ENCODE results near the gene SGCD. TPM values are rescaled to one million over a fixed set of nuclear protein-coding genes. Genes with fewer than 3 reads are reported as not detected.
"Not testable (repeated sequence)": the region's sequence is repeated elsewhere in the genome, so short reads cannot be mapped to it uniquely, and the experiment has no call there.

SGCD gene
- total RNA-seq, 1 donor from 2014 or later = 76.9 TPM

DNA sequence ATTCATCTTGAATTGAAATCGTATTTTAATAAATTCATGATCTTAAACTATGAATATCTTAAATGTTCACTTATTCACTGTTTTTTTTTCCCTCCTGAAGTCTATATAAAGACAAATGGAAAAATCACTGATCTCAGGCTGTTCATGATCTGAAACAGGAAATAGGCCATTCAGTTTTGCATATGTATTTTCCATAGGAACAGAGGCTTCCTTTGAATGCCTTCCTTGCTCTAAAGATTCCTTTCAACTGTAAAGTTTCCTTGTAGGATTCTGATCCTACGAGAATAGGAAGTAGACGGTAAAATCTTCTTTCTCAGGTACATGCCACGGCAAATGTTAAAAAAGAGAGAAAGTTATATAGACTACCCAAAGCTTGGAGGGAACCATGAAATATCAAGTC is 328.8 kb downstream of the SGCD start:
- intact Hi-C loops (cut with micrococcal nuclease) = no loop called here
- ATAC-seq (no peak), DNase-seq (no peak)

DNA sequence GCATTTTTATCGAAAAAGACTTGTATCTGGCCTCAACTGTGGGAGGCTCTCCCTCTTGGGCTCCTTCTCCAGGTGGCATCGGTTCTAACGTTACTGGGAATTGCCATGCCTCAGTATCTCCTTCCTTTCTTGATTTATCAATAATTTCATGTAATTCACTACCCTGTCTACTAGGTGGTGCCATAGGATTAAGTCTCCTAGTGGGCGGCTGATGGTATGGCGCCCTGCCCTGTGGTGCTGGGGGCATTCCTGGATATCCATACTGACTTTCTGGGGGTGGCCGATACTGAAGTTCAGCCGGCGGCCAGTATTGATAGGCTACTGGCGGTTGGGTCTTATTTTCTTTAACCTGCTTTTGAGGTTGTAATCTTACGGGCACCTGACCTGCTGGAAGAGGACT is 337.9 kb downstream of the SGCD start:
- intact Hi-C loops (cut with micrococcal nuclease); ATAC-seq; DNase-seq: not testable (repeated sequence)

DNA sequence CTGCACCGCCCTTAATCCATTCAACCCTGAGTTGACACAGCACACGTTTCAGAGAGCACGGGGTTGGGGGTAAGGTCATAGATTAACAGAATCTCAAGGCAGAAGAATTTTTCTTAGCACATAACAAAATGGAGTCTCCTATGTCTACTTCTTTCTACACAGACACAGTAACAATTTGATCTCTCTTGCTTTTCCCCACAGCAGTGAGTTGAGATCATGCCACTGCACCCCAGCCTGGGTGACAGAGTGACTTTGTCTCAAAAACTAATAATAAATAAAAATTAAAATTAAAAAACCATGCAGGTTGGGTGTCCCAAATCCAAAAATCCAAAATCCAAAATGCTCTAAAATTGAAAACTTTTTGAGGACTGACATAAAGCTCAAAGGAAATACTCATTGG is 339.7 kb downstream of the SGCD start:
- intact Hi-C loops (cut with micrococcal nuclease); DNase-seq; ATAC-seq: not testable (repeated sequence)

DNA sequence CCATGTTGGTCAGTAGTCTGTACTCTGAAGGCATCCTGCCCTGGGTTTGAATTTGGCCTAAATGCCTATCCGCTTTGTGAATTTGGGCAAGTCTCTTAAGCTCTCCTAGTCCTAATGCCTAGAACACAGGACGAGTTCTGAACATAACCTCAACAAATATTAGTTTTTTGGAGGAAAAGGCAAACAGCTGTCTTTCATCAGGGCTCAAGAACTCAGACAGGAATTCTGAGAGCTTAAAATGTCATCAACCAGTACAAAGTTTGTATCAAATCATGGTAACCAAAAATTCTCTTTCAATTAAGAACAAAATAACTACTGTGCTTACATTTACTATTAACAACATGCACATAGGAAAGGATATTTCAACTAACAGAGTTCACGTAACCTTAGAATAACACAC is 340.7 kb downstream of the SGCD start:
- DNase-seq = no peak
- intact Hi-C loops (cut with micrococcal nuclease) = no loop called here
- ATAC-seq = no peak

DNA sequence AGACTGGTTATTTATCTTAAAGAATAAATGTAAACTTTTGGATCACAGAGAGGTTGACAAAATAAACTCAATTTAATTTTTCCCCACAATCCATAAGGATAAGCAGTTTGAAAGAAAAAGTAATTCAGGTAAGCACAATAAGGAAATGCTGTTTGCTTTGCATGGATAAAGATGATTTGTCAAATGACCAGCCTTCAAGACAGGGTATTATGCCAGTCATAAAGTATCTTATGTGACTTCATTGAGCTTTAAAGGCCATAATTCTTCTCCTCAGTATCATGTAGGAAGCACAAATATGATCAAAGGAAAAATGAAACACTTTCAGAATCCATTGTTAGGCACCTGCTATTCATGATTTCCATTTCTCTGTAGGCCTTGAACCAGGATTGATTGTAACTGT is 342.5 kb downstream of the SGCD start:
- intact Hi-C loops (cut with micrococcal nuclease) = no loop called here
- ATAC-seq = no peak
- no peak for DNase-seq

DNA sequence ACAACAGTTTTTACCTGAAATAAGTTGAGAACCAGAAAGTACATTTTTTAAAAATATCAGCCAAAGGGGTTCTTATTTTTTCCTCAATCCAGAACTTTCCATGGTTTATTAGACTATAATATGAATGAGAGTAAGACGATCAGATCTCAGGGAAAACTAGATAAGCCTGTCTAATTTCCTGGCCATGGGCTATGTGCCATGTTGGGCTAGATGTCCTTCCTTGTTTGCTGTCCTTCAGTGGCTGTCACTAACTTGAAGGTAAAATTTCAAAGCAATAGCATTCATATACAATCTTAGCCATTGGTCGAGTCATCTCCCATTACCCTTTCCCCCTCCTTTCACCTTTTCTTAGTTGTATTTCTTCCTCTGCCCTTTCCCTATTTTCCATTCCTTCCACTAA is 343.7 kb downstream of the SGCD start:
- ATAC-seq = no peak
- no peak for DNase-seq
- intact Hi-C loops (cut with micrococcal nuclease) = no loop called here

DNA sequence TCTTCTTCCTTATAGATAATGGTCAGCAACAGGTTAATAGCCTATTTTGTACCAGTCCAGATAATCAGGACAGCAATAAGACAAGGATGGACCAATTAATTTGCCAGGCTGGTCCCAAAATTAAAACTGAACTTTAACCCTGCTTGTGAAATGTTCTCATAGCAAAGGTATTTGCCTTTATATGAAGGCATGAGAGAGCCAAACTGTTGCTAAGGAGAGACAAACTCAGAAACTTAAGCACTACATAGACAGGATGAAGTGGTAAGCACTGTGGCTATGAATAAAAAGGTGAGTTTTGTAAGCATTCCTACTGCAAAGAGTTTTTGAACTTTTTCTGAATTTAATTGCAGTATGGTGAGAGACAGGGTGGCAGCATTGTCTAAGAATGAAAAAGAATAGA is 348.4 kb downstream of the SGCD start:
- ATAC-seq (peak; percentile 45), DNase-seq (no peak)

DNA sequence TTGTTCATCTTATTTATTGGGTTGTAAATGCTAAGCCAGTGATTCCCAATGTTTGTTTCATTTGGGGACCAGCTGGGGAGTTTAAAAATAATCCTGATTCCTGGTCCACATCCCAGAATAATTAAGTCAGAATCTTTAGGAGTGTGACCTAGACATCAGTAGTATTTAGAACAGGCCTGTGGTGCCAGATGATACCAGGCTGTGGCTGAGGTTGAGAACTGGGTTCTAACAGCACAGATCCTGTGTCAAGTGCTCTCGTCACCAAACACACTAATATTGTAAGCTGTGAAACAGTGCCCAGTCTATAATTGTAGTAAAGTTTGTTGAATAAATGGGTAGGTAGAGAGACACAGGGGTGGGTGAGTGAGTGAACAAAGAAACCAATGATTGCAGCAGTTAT is 351.0 kb downstream of the SGCD start:
- peak; percentile 32 for DNase-seq
- intact Hi-C loops (cut with micrococcal nuclease) = no loop called here
- peak; percentile 94 for ATAC-seq

More for the DNA sequence above, 348.4 kb downstream of the SGCD start:
- intact Hi-C loops (cut with micrococcal nuclease) = no loop called here

DNA sequence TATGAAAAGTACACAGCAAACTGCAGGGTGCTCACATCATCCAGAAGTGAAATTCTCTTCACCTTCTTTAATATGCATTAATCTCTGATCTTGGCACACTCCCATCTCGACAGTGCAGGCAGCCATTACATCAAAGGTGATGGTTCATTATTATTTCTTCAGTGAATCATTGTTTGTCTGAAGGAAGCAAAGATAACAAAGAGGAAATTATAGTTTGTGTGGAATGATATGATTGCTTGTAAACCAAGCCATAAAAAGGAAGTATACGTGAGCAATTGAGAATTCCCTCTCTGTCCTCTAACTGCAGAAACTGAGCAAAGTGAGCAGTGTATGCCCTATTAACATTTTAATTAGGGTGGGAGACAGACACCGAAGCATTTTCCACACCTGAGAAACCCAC is 351.5 kb downstream of the SGCD start:
- DNase-seq (no peak), ATAC-seq (no peak)
- intact Hi-C loops (cut with micrococcal nuclease) = no loop called here

DNA sequence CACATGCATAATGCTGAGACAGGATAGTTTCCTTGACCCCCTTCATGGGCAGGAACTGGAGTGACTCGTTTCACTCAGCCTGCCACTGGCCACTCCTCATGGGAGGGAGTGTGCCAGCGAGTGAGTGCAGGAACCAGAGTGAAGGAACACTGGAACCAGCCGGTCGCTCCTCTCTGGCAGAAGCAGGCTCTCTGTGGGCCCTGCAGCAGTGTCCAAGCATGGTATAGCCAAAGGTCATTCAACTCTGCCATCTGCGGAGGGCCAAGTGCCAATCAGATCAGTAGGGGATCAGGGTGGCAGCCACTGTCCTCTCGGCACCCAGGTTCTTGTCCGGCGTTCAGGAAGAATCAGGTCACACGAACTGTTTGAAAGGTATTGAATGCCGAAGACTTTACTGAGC is 353.9 kb downstream of the SGCD start:
- DNase-seq = peak; percentile 21
- intact Hi-C loops (cut with micrococcal nuclease) = no loop called here
- peak; percentile 9 for ATAC-seq

DNA sequence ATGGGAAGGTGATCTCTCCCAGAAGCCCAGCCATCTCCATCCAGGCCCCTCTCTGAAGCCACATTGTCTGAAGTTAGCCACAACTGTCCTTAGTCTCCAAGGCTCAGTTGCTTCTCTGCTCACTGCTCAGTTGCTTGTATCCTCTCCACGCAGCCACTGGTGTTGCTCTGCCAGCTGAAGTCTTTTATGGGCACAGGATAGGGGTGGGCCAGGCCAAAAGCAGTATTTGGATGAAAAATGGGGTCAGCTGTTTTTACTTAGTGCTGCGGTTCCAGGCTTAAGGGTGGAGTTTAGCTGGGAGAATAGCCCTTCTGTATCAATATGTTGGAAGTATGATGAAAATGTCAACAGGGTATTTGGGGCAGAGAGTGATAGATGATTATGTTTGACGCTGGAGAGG is 354.3 kb downstream of the SGCD start:
- intact Hi-C loops (cut with micrococcal nuclease) = no loop called here
- ATAC-seq = no peak
- no peak for DNase-seq

DNA sequence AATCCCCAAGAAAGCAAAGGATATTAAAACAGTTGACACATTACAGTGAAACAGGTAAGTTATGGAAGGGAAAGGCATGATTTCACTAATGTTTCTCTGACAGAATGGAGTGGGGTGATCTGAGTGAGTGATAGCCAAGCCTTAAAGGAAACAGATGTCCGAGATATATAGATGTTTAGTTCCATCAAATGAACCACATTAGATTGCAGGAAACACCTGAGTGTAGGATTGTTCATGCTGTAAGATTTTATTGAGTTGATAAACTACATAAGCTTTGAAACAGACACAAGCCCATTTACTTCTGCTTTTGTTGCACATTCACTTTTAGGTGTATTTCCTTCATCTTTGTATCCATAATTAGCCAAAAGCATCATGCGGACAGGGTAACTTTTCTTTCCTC is 356.0 kb downstream of the SGCD start:
- DNase-seq = no peak
- intact Hi-C loops (cut with micrococcal nuclease) = no loop called here
- ATAC-seq = no peak

DNA sequence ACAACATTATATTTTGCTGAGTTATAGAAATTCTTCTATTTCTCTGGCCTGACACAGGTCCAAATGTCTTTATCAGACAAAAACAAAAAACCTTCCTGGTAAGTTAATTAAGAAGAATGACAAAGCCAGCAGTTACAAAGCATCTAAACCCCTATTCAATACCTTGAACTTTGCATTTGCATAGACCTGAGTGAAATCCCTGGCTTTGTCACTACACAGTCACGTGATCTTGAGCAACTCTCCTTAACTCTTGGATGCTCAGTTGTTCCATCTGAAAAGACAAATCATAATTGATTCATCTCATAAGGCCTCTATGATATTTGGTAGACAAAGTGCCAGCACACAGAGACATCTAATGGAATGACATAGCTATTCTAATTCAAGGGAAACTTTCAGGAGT is 356.5 kb downstream of the SGCD start:
- DNase-seq (no peak), ATAC-seq (no peak)
- intact Hi-C loops (cut with micrococcal nuclease) = no loop called here

DNA sequence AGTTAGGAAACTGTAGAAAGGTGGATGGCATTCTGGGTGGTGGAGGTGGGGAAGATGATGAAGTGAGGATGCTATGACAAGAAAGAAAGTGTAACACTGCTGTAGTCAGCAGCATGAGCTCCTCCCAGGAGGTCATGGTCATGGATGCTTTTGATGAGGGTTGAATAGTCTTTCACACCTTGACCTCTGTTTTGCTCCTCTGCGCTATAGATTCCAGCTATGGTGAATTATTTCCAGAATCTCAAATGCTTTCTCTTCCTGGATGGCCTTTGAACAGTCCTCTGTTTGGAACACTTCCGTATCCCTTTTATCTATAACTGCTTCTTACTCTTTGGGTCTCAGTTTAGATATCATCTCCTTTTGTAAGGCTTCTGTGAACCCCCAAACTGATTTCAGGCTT is 357.3 kb downstream of the SGCD start:
- intact Hi-C loops (cut with micrococcal nuclease) = no loop called here
- DNase-seq = no peak
- ATAC-seq = no peak

DNA sequence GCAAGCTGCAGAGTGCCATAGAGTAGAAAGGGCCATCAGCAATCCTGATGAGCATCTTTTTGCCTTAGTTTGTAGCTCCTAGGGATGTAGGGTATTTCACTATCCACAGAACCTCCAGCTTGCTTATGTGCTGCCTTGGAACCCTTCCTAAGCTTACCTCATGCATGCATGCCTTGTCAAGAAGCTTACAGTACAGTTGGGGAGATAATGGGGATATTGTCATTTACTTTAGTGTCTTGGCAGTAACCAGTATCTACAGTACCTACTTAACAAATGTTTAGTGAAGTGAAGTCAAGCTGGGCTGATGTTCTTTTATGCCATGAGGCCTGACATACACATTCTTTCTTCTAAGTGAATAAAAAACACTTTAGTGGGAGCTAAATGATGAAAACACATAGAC is 358.5 kb downstream of the SGCD start:
- peak; percentile 28 for ATAC-seq
- no peak for DNase-seq
- intact Hi-C loops (cut with micrococcal nuclease) = no loop called here

DNA sequence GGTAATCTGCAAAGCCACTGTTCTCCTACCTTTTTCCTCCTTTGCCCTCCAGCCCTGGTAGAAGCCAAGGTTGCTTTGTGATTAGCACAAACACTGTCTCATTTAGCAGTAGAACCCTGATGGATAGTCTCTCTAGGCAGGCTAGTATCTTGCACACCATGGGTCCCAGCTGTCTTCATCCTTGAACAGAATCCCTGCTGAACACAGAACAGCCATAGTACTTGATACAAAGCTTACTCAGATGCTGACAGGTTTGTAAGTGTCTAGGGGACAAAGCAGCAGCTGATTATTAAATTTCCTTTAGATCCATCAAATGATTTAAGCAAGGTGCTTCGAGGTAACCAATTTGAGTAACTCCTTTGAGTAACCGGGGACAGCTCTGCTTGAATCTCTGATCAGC is 359.4 kb downstream of the SGCD start:
- intact Hi-C loops (cut with micrococcal nuclease) = no loop called here
- DNase-seq (no peak), ATAC-seq (peak; percentile 25)

DNA sequence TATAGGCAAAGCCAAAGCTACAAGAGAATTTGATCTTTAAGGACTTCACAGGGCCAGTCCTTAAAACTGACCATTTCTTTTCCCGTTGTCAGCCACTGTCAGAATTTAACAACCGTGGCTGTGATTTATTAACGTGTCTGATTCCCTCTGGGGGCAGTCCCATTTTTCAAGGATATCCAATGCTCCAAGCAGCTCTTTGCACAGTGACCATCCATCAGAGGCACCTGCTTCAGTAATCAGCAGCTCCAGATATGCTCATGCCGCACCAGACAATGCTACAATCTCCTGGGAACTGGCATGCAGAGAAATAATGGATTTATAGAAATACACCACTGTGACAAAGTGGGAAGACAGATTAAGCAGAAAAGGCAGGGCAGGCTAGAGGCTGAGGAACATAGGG is 359.8 kb downstream of the SGCD start:
- intact Hi-C loops (cut with micrococcal nuclease) = no loop called here
- no peak for DNase-seq
- ATAC-seq = peak; percentile 61

DNA sequence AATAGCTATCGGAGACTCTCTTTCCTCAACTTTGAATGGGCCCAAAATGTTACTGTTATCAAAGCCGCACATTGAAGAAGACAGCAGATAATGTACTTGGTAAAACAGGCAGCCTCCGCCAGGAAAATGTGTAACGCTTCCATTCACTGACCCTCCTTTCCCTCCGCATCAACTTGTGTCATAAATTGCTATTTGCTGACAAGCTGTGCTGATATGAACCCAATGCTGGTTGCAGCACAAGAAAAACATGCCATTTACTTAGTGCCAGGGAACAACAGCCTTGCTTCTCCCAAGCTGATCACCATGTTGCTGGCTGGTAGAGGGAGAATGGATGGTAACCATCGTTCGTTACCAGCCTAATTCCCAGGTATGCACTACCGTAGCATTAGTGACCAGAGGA is 360.6 kb downstream of the SGCD start:
- ATAC-seq (peak; percentile 79), DNase-seq (no peak)
- intact Hi-C loops (cut with micrococcal nuclease) = no loop called here

DNA sequence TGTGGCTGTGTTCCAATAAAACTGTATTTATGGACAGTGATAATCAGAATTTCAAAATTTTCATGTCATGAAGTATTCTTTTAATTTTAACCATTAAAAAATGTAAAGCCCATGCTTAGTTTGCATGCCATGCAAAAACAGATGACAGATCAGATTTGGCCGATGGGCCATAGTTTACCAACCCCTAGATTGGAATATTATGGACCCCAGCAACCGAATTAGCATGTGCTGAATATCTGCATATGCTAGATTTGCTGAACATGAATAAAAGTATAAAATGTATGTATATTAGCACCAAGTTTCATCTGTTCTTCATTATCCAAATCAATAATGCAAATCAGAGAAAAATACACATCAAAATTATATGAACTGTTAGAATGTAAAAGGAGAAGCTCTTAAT is 364.6 kb downstream of the SGCD start:
- ATAC-seq = no peak

DNA sequence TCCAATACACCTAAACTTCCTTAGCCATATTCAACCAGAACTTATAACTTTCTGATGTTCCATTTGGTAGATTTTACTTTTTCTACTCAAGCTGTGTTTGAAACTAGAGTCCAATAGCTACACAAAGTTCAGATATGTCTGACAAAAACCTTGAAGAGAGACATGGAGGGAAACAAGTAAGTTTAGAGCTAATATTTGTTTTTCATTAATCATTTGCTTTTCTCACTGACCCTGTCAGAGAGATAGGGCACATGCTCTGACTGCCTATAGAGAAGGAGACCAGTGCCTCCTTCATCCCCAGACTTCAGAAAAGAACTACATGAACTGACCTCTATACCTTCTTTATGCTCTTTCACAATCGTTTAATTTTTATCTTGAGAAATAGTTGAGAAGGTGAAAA is 366.1 kb downstream of the SGCD start:
- no peak for ATAC-seq
- no peak for DNase-seq
- intact Hi-C loops (cut with micrococcal nuclease) = no loop called here

More for the DNA sequence above, 364.6 kb downstream of the SGCD start:
- DNase-seq = no peak
- intact Hi-C loops (cut with micrococcal nuclease) = no loop called here

DNA sequence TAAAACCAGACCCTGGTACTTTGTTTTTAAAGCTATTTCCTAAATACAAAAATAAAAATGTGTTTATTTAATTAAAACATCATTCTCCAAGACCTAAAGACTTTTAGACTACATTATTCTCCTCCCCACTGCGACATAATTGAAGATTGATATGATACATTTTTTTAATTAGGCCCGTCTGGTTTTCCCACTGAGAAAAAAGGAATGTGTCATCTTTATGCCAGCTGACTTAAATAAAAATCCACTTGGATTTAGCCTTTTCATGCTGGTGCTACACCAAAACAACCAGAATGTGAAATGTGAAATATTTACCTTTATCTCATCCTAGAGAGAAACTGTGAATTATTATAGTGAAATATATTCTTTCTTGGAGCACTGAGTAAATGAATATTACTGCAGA is 367.6 kb downstream of the SGCD start:
- ATAC-seq (no peak), DNase-seq (no peak)
- intact Hi-C loops (cut with micrococcal nuclease) = no loop called here

DNA sequence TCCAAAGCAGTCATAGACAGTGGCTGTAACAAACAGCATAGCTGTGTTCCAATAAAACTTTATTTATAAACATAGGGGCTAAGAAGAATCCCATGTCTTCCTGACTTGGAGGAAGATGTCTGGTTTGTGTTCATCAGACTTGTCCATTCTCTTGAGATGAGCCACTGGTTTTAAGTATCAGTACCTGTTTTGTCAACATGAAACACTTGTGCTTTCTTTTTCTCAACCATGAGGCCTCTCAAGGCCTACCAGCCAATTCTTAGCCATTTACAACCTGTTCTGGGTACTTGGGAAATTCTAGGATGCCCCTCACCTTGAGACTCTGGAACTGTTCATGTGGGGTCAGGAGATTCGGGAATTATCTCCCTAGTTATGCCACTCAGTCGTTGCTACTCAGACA is 368.8 kb downstream of the SGCD start:
- ATAC-seq (no peak), DNase-seq (no peak)
- intact Hi-C loops (cut with micrococcal nuclease) = no loop called here

All from left ventricle myocardium superior (tissue), 1 donor.